ENCODE results near the gene MYBL2. TPM values are rescaled to one million over a fixed set of nuclear protein-coding genes. Genes with fewer than 3 reads are reported as not detected.
"Not testable (repeated sequence)": the region's sequence is repeated elsewhere in the genome, so short reads cannot be mapped to it uniquely, and the experiment has no call there.

MYBL2 gene
- total and polyA plus RNA-seq, 7 donors: 0.27 to 40.6 (median 4.1) TPM; not detected in 3

DNA sequence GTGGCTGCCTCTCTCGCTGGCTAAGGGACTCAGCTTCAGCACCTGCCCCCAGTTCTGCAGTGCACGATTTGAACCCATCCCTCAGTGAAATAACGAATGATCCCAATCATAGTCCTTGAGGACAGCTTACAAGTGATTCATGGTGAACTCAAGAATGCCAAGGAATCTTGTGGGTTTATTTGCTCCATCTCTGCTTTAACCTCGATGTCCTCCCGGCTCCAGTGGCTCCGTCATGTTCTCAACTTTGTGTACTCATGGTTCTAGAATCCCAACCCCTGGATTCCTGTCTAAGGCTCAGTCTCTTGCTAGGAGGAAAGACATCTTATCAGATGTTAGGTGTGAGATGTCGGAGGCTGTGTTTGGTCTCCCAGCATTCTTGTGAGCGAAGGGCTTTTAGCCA, 88.9 kb downstream of the MYBL2 start:
- TF ChIP-seq POLR2A (IDR thresholded peaks at IDR 0.05) (no peak), EP300 (IDR thresholded peaks at IDR 0.05) (no peak), POLR2AphosphoS5 (IDR thresholded peaks at IDR 0.05) (no peak)
- TF ChIP-seq, protein P1, sequence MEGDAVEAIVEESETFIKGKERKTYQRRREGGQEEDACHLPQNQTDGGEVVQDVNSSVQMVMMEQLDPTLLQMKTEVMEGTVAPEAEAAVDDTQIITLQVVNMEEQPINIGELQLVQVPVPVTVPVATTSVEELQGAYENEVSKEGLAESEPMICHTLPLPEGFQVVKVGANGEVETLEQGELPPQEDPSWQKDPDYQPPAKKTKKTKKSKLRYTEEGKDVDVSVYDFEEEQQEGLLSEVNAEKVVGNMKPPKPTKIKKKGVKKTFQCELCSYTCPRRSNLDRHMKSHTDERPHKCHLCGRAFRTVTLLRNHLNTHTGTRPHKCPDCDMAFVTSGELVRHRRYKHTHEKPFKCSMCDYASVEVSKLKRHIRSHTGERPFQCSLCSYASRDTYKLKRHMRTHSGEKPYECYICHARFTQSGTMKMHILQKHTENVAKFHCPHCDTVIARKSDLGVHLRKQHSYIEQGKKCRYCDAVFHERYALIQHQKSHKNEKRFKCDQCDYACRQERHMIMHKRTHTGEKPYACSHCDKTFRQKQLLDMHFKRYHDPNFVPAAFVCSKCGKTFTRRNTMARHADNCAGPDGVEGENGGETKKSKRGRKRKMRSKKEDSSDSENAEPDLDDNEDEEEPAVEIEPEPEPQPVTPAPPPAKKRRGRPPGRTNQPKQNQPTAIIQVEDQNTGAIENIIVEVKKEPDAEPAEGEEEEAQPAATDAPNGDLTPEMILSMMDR (IDR thresholded peaks at IDR 0.05): no peak
- Histone ChIP-seq H3K9me3 (no peaks in the 10 kb centered on the region), H3K4me1 (no peaks in the 10 kb centered on the region), H3K27me3 (peaks cover 0 to 4% (median 0%) of the 10 kb centered on the region in 3 donors), H3K4me3 (no peak overlapping the region), H3K27ac (peak overlapping the region in 1 of 4 donors; percentile 31), H3K36me3 (no peaks in the 10 kb centered on the region)
- intact Hi-C loops (cut with DNase I): no loop called here
- no peak for DNase-seq
- whole genome bisulfite sequencing, 2 donors: 92 to 93% methylated on average over 8 of the region's 8 CpGs

DNA sequence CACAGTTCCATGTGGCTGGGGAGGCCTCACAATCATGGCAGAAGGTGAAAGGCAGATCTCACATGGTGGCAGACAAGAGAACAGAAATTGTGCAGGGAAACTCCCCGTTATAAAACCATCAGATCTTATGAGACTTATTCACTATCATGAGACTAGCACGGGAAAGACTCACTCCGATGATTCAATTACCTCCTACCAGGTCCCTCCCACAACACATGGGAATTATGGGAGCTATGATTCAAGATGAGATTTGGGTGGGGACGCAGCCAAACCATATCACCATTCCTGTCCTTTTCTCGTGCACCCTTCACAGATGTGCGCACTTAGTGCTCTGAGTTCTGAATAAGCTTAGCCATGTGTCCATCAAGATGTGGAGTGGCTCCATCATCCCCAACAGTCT, 91.0 kb downstream of the MYBL2 start:
- H3K27ac ChIP-seq; intact Hi-C loops (cut with DNase I); DNase-seq; H3K27me3 ChIP-seq; H3K36me3 ChIP-seq; H3K4me3 ChIP-seq; H3K4me1 ChIP-seq; H3K9me3 ChIP-seq: not testable (repeated sequence)
- 64 to 82% methylated on average over 6 of the region's 6 CpGs for WGBS, 2 donors

DNA sequence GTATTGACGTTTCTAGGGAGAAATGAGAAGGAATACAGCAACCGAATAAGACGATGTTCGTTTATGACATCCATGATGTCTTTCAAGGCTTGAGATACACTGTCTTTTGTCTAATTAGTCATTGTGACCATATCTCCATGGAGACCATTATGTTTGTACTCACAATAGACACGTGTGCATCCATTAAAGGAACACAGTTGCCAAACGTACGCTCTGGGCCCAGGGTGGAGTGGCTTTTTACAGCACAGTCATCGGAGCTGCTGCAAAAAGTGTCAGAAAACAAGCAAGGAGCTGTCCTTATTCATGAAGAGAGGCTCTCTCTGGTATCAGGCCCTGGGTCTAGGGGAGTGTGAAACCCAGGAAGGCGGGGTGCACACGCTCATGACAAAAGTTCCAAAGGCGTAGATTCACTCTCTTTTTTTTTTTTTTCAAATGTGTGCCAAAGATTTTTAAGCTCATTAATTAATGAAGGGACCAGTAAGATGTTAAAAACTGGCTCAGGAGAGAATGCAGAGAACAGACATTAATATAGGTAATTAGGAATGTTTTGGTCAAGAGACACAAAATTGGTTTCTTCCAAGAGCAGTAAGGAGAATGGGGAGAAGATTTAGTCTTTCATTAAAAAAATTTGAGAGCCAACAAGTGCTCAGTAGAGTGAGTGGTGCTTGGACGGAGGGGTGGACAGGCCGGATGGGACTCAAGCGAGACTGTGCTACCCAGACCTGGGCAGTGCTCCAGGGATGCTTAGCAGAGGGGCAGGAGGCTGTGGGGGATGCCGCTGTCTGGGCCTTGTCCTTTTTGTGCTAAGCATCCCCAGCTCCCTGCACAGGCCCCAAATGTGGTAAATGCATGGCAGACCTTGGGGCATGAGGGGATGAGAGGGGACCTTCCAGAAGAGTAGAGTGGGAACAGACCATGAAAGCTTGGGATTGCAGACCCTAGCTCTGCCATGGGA, 94.7 kb downstream of the MYBL2 start:
- H3K4me1 ChIP-seq: peaks cover 0 to 12% (median 7%) of the 10 kb centered on the region in 4 donors
- 53 to 75% methylated on average over 15 of the region's 15 CpGs for WGBS, 2 donors
- H3K4me3 ChIP-seq: no peak overlapping the region
- no peak for DNase-seq
- TF ChIP-seq POLR2AphosphoS5 (IDR thresholded peaks at IDR 0.05) (peak in 2 of 4 donors; percentile 44 to 59), POLR2A (IDR thresholded peaks at IDR 0.05) (no peak), EP300 (IDR thresholded peaks at IDR 0.05) (peak in 2 of 4 donors; percentile 22 to 44)
- TF ChIP-seq, protein P1 (IDR thresholded peaks at IDR 0.05): no peak
- no peaks in the 10 kb centered on the region for H3K9me3 ChIP-seq
- no peaks in the 10 kb centered on the region for H3K36me3 ChIP-seq
- peaks cover 0 to 10% (median 0%) of the 10 kb centered on the region in 3 donors for H3K27me3 ChIP-seq
- peak overlapping the region in 2 of 4 donors; percentile 50 to 58 for H3K27ac ChIP-seq
- intact Hi-C loops (cut with DNase I): loop anchor here (10.0 kb wide), 2 partner anchors 433 to 553 kb away; partner anchors contain the start of gene FITM2

DNA sequence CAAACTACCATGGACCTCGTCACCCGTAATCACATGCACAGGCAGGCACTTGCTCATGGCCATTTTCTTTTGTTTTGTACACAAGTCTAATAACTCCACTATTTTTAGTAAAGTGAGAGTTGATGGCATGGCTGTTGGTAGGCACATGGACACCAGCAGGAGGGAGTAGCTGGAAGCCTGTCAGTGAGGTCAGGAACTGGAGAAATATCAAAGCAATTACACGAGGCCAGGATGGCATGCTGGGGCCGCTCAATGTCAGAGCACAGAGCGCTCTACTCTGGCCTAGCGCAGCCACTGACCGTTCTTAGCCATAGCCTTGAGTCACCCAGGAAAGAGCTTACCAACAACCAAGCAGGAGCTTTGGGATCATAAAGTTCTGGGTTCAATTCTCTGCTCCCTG, 96.0 kb downstream of the MYBL2 start:
- Histone ChIP-seq H3K4me1 (peaks cover 0 to 25% (median 20%) of the 10 kb centered on the region in 4 donors), H3K27me3 (peaks cover 0 to 10% (median 0%) of the 10 kb centered on the region in 3 donors), H3K27ac (peak overlapping the region in 1 of 4 donors; percentile 58), H3K4me3 (no peak overlapping the region), H3K9me3 (no peaks in the 10 kb centered on the region), H3K36me3 (no peaks in the 10 kb centered on the region)
- TF ChIP-seq POLR2AphosphoS5 (IDR thresholded peaks at IDR 0.05) (no peak), EP300 (IDR thresholded peaks at IDR 0.05) (no peak), POLR2A (IDR thresholded peaks at IDR 0.05) (no peak)
- TF ChIP-seq, protein P1 (IDR thresholded peaks at IDR 0.05): no peak
- 92 to 93% methylated on average over 7 of the region's 7 CpGs for WGBS, 2 donors
- intact Hi-C loops (cut with DNase I): loop anchor here (10.0 kb wide), 2 partner anchors 432 to 552 kb away; partner anchors contain the start of gene FITM2
- DNase-seq: no peak

DNA sequence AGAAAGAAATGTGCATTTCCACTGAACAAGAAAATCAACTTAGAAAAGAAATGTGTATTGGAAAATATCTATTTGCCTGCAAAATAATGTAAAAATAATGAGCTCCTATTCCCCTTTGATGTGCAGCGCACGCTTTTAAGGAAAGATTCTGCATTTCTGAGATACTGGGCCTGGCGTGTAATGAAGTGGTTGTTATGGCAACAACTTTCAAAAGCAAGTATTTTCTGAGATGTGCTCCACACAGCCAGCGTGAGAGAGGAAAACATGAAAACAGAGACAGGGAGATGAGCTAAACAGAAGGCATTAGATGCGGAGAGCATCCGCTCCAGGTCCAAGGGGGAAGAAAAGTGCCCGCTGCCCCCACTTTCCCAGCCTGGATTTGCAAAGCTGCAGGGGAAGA, 99.0 kb downstream of the MYBL2 start:
- 69 to 71% methylated on average over 7 of the region's 7 CpGs for WGBS, 2 donors
- Histone ChIP-seq H3K4me1 (peaks cover 0 to 26% (median 22%) of the 10 kb centered on the region in 4 donors), H3K9me3 (no peaks in the 10 kb centered on the region), H3K4me3 (no peak overlapping the region), H3K36me3 (no peaks in the 10 kb centered on the region), H3K27me3 (peaks cover 0 to 6% (median 0%) of the 10 kb centered on the region in 3 donors), H3K27ac (no peak overlapping the region)
- intact Hi-C loops (cut with DNase I): loop anchor here (5.0 to 10.0 kb wide), 3 partner anchors 251 to 549 kb away; partner anchors contain the start of gene FITM2
- TF ChIP-seq, protein P1 (IDR thresholded peaks at IDR 0.05): no peak
- TF ChIP-seq EP300 (IDR thresholded peaks at IDR 0.05): no peak
- no peak for TF ChIP-seq POLR2A (IDR thresholded peaks at IDR 0.05)
- no peak for DNase-seq

Measured in sigmoid colon (tissue), 7 donors.